ENCODE measurements around the gene RPL18. TPM values are rescaled to one million over a fixed set of nuclear protein-coding genes. Genes with fewer than 3 reads are reported as not detected.

RPL18 gene
- total and polyA plus RNA-seq, 2 experiments from 2014 or later = 659 to 1,266 TPM

DNA sequence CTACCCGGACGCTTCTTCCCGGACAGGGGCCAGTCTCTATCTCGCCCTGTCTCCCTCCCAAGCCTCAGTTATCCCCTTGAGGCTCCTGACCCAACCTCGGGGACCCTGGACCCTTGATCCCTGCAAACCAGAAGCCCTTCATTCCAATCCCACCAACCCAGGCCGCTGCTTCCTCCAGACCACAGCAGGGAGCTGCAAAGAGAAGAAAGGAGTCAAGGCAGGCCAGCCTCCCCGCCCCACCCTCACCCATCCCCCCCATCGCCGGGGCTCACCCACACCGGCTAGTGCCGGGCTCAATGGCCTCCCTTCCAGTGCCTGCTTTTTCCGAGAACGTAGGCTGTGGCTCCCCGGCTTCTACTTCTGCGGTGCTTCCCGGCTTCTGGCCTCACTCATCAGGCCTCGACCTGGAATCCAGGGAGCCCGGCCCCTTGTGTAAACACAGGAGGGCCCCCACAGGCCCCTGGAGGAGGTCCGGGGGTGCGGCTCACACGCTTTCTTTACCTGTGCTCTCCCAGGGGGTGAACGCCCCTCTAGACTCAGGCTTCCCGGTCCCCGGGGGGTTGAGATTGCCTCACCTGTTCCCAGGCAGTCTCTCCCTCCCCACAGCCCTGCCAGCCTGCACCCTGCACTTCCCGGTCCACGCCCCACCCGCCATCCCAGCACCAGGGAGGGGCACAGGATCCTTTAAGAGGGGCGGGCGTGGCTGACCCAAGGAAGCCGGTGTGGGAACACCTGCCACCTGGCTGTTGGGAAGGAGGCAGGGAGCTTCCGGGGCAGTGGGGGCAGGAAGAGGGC, 4.3 kb downstream of the RPL18 start, which contains the start of gene FAM83E:
Gene FAM83E (minus strand): TSS at position 641 of the 795 bp plus-strand sequence. CDS start 1,704 bp downstream, outside the sequence.
- H4K20me1 ChIP-seq (ENCODE audit: insufficient read depth) = peaks cover 12% of the 10 kb centered on the region; the same call in 1 of the 2 replicates
- in situ Hi-C loops (cut with MboI) = no loop called here
- peak; percentile 34 for DNase-seq

DNA sequence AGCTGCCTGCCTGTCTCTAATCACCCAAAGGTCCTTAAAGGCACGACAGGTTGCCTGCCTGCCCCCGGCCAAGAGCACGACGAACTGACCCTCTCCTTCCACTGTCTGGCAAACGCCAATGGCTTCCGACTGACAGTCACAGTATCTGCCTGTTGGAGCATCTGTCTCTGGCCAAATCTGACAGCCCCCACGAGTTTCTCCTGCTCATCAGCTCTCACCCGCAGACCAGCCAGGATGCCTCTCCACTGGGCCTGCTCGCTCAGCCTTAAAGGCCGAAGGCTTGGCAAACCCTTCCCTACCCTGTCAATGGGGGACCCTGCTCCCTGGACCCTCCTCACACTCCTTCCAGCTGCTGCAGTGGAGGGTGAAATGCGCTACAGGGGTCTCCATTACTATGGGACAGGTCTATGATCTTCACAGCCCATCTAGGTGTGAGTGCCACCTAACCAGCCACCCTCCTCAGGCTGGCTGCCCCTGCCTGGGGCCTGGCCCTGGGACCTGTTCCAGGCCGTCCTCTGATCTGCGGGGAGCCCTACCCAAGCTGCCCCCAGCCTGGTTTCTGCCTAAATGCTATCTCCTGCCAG, 5.0 kb downstream of the RPL18 start:
- Histone ChIP-seq H3K9me2 (ENCODE audit: insufficient read depth) (no peaks in the 10 kb centered on the region), H3K27me3 (replicated peaks; ENCODE audit: insufficient read depth) (no peaks in the 10 kb centered on the region), H2AFZ (no peak overlapping the region), H3K4me1 (ENCODE audit: insufficient read depth) (peaks cover 14% of the 10 kb centered on the region), H3K79me2 (ENCODE audit: insufficient read depth) (peaks cover 33% of the 10 kb centered on the region), H3K4me3 (no peak overlapping the region), H4K20me1 (ENCODE audit: insufficient read depth) (peaks cover 12% of the 10 kb centered on the region; the same call in 1 of the 2 replicates), H3F3A (ENCODE audit: insufficient read depth) (peaks cover 20% of the 10 kb centered on the region; the same call in 1 of the 2 replicates), H3K9ac (no peak overlapping the region), H3K9me3 (ENCODE audit: low read depth) (no peaks in the 10 kb centered on the region), H3K36me3 (ENCODE audit: low read depth) (peaks cover 21% of the 10 kb centered on the region), H3K27ac (no peak overlapping the region), H3K4me2 (ENCODE audit: unreplicated experiment) (no peak overlapping the region)
- WGBS, 2 experiments (ENCODE audit: low coverage in 1 of 2, low lambda C conversion rate in 2 of 2, missing lambda C conversion rate in 2 of 2) = 55 to 67% methylated on average over 13 of the region's 13 CpGs
- no peak for TF ChIP-seq EZH2phosphoT487 (IDR thresholded peaks at IDR 0.05; ENCODE audit: insufficient read depth, low read depth)
- TF ChIP-seq EZH2 (IDR thresholded peaks at IDR 0.05; ENCODE audit: insufficient read depth, poor library complexity, severe bottlenecking) = no peak
- in situ Hi-C loops (cut with MboI) = no loop called here
- DNase-seq = peak; percentile 26

More for the DNA sequence above, 4.3 kb downstream of the RPL18 start, which contains the start of gene FAM83E:
- Histone ChIP-seq H3K36me3 (ENCODE audit: low read depth) (peaks cover 21% of the 10 kb centered on the region), H3K79me2 (ENCODE audit: insufficient read depth) (peaks cover 35% of the 10 kb centered on the region), H3K9ac (0 out of 2 replicates have a peak within 1 kb of the TSS, but pooled peaks have one; percentile 15), H3K4me2 (ENCODE audit: unreplicated experiment) (no peak within 1 kb of the TSS), H3K4me1 (ENCODE audit: insufficient read depth) (peaks cover 14% of the 10 kb centered on the region), H3K27me3 (replicated peaks; ENCODE audit: insufficient read depth) (no peaks in the 10 kb centered on the region), H3F3A (ENCODE audit: insufficient read depth) (peaks cover 20% of the 10 kb centered on the region; the same call in 1 of the 2 replicates), H3K9me3 (ENCODE audit: low read depth) (no peaks in the 10 kb centered on the region), H3K4me3 (no peak within 1 kb of the TSS), H2AFZ (no peak within 1 kb of the TSS), H3K9me2 (ENCODE audit: insufficient read depth) (no peaks in the 10 kb centered on the region), H3K27ac (no peak within 1 kb of the TSS)
- TF ChIP-seq EZH2phosphoT487 (IDR thresholded peaks at IDR 0.05; ENCODE audit: insufficient read depth, low read depth) (no peak), EZH2 (IDR thresholded peaks at IDR 0.05; ENCODE audit: insufficient read depth, poor library complexity, severe bottlenecking) (no peak)
- 43 to 49% methylated on average over 24 to 31 of the region's 31 CpGs for WGBS, 2 experiments (ENCODE audit: low coverage in 1 of 2, low lambda C conversion rate in 2 of 2, missing lambda C conversion rate in 2 of 2)

DNA sequence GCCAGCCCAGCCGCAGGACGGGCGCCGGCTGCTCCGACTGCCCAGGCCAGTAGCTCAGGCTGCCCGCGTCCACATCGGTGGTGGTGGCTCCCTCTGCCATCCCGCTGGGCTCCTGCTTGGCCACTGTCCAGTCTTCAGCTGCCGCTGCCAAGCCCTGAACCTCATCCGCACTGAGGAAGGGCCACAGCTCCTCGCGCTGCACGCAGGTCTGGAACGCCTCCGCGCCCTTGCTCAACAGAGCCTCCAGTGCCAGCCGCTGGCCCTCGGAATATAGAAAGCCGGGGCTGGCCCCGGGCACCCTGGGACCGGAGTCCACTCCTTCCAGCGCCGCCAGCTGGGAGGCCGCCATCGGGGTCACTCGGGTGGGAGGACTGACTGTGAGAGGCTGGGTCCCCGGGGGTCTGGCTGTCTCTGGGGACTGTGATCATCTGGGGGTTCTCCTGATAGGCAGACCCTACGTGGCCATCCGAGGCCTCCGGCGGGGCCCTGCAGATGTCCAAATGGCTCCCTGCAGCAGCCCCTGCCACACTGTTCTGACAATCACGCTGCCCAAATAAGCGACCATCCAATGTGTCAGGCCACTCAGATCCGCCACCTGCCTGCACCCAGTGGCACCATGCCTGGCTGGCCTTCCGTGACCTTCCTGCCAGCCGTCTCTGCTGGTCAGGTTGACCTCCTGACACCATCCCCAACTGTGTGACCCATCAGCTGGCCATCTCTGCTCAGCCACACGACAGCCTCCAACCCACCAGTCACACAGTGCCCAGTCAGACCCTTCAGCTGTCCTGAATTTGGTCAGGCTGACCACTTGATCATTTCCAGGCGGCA, 5.7 kb downstream of the RPL18 start:
- Histone ChIP-seq H3K9ac (no peak overlapping the region), H3K4me2 (ENCODE audit: unreplicated experiment) (no peak overlapping the region), H3K4me3 (no peak overlapping the region), H3K27me3 (replicated peaks; ENCODE audit: insufficient read depth) (no peaks in the 10 kb centered on the region), H3F3A (ENCODE audit: insufficient read depth) (peaks cover 20% of the 10 kb centered on the region; the same call in 1 of the 2 replicates), H3K4me1 (ENCODE audit: insufficient read depth) (peaks cover 14% of the 10 kb centered on the region), H3K36me3 (ENCODE audit: low read depth) (peaks cover 21% of the 10 kb centered on the region), H3K27ac (no peak overlapping the region), H2AFZ (no peak overlapping the region), H4K20me1 (ENCODE audit: insufficient read depth) (peaks cover 12% of the 10 kb centered on the region; the same call in 1 of the 2 replicates), H3K9me2 (ENCODE audit: insufficient read depth) (no peaks in the 10 kb centered on the region), H3K9me3 (ENCODE audit: low read depth) (no peaks in the 10 kb centered on the region), H3K79me2 (ENCODE audit: insufficient read depth) (peaks cover 26% of the 10 kb centered on the region)
- WGBS, 2 experiments (ENCODE audit: low coverage in 1 of 2, low lambda C conversion rate in 2 of 2, missing lambda C conversion rate in 2 of 2) = 80 to 85% methylated on average over 37 to 38 of the region's 39 CpGs
- in situ Hi-C loops (cut with MboI) = no loop called here
- DNase-seq = no peak
- TF ChIP-seq EZH2 (IDR thresholded peaks at IDR 0.05; ENCODE audit: insufficient read depth, poor library complexity, severe bottlenecking) (no peak), EZH2phosphoT487 (IDR thresholded peaks at IDR 0.05; ENCODE audit: insufficient read depth, low read depth) (no peak)

DNA sequence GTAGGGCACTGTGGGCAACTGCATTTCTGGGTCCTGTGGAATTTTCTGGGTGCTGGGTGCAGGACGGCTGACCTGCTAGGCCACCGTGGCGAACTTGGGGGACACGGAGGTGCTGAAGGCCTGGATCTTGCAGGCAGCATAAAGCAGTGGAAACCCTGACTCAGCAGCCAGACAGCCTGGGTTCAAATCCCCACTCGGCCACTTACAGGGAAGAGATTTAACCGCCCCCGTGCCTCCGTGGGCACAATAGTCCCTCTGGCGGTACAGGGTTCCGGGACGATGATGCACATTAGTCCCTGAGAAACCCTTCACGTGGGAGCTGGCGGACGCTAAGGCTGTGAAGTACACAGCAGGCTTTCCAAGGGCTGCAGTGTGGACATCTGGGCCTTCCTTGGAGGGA, 7.1 kb downstream of the RPL18 start:
- H4K20me1 ChIP-seq (ENCODE audit: insufficient read depth) = 0 out of 2 replicates have a peak, but pooled peaks cover 4% of the 10 kb centered on the region
- 87 to 88% methylated on average over 14 of the region's 14 CpGs for WGBS, 2 experiments (ENCODE audit: low coverage in 1 of 2, low lambda C conversion rate in 2 of 2, missing lambda C conversion rate in 2 of 2)
- peaks cover 12% of the 10 kb centered on the region for H3K79me2 ChIP-seq (ENCODE audit: insufficient read depth)
- no peaks in the 10 kb centered on the region for H3K27me3 ChIP-seq (replicated peaks; ENCODE audit: insufficient read depth)
- peaks cover 4% of the 10 kb centered on the region; the same call in 1 of the 2 replicates for H3K4me1 ChIP-seq (ENCODE audit: insufficient read depth)
- H3K4me2 ChIP-seq (ENCODE audit: unreplicated experiment) = no peak overlapping the region
- H3K4me3 ChIP-seq = no peak overlapping the region
- no peak overlapping the region for H3K27ac ChIP-seq
- no peaks in the 10 kb centered on the region for H3K9me2 ChIP-seq (ENCODE audit: insufficient read depth)
- peaks cover 12% of the 10 kb centered on the region; the same call in 1 of the 2 replicates for H3F3A ChIP-seq (ENCODE audit: insufficient read depth)
- no peak overlapping the region for H3K9ac ChIP-seq
- no peak for DNase-seq
- H3K36me3 ChIP-seq (ENCODE audit: low read depth) = peaks cover 16% of the 10 kb centered on the region
- in situ Hi-C loops (cut with MboI) = no loop called here
- no peaks in the 10 kb centered on the region for H3K9me3 ChIP-seq (ENCODE audit: low read depth)
- no peak overlapping the region for H2AFZ ChIP-seq
- no peak for TF ChIP-seq EZH2 (IDR thresholded peaks at IDR 0.05; ENCODE audit: insufficient read depth, poor library complexity, severe bottlenecking)
- no peak for TF ChIP-seq EZH2phosphoT487 (IDR thresholded peaks at IDR 0.05; ENCODE audit: insufficient read depth, low read depth)
